A673 (cell line): ENCODE data around the gene BACE2.

ENCODE experiments used
- CTCF ChIP-seq: fragments of 300-800, 200-600 bp; sonication (generic); conservative IDR thresholded peaks from 2 replicates; pipeline ENCODE4 v1.5.1; 2017; ENCODE audit warnings: low read depth, mild to moderate bottlenecking, antibody characterized with exemption, low read length, moderate library complexity, mixed read lengths
- EZH2 ChIP-seq: fragments of 200-600 bp; sonication (generic); IDR thresholded peaks from 2 replicates; pipeline ENCODE4 v1.6.1; 2017; ENCODE audit warnings: borderline replicate concordance, low read depth, mild to moderate bottlenecking, mixed read lengths, antibody characterized with exemption, low read length; ENCODE audit not compliant: poor library complexity, severe bottlenecking

GRCh38 chr21:41216486-41216885, 48.5 kb downstream of the BACE2 start:
- no peak for TF ChIP-seq CTCF
- TF ChIP-seq EZH2: no peak
